Prostate gland (tissue), 2 donors: ENCODE data around the gene ZNF681.
"Not testable (repeated sequence)": the region's sequence is repeated elsewhere in the genome, so short reads cannot be mapped to it uniquely, and the experiment has no call there.

ENCODE experiments used
- CTCF ChIP-seq, 4 experiments: fragments of 200-600 bp in 2 of 4; fragments of 450-650 bp in 2 of 4; sonication (generic) in 2 of 4; IDR thresholded peaks; 1 replicate in 3 of 4; 2 replicates in 1 of 4; pipeline ENCODE4 v1.5.1; 2016 to 2019; ENCODE audit warnings: antibody characterized with exemption in 4 of 4, mild to moderate bottlenecking in 2 of 4, moderate library complexity in 2 of 4
- POLR2AphosphoS5 ChIP-seq: sonication (generic); formaldehyde crosslinking; IDR thresholded peaks from one replicate; pipeline ENCODE4 v1.6.1; 2017; ENCODE audit warnings: antibody characterized with exemption

GRCh38 chr19:23743633-23744232 lies 15.0 kb downstream of the ZNF681 start:
- not testable (repeated sequence) for TF ChIP-seq POLR2AphosphoS5; CTCF (IDR thresholded peaks at IDR 0.05)
